AG09309 (cell line): Measurements from ENCODE around the gene APOA1.

Source experiments
- DNase-seq: peaks from one replicate; pipeline ENCODE4 v3.0.0-alpha.2; 2010; ENCODE audit warnings: low read depth
- H3K4me3 ChIP-seq: 2 replicates; pipeline ENCODE4 v1.5.1; 2011; ENCODE audit warnings: mild to moderate bottlenecking, low read depth, low read length, moderate library complexity; ENCODE audit not compliant: control insufficient read depth
- CTCF ChIP-seq: IDR thresholded peaks from 2 replicates; pipeline ENCODE4 v1.5.1; 2011; ENCODE audit warnings: mild to moderate bottlenecking, low read depth, low read length, inconsistent platforms; ENCODE audit not compliant: insufficient read depth, control insufficient read depth; ENCODE audit errors: missing control alignments

APOA1 gene

GRCh38 chr11:116791813-116792143 lies 45.6 kb downstream of the APOA1 start, which contains the start of gene APOA5:
Gene APOA5 (minus strand): TSS chr11:116791879. CDS start chr11:116791860, 19 bp downstream.
- DNase-seq, result no peak
- H3K4me3 ChIP-seq, result no peak within 1 kb of the TSS
- TF ChIP-seq CTCF, result no peak

- peak; percentile 94 for TF ChIP-seq CTCF
- DNase-seq, result no peak
- H3K4me3 ChIP-seq, result no peak overlapping the region
Measured at GRCh38 chr11:116791002-116791812, 46.2 kb downstream of the APOA1 start.

GRCh38 chr11:116790167-116791001 lies 47.0 kb downstream of the APOA1 start:
- TF ChIP-seq CTCF, result no peak
- no peak overlapping the region for H3K4me3 ChIP-seq
- no peak for DNase-seq

GRCh38 chr11:116788975-116789374 lies 48.4 kb downstream of the APOA1 start:
- no peak for DNase-seq
- H3K4me3 ChIP-seq, result no peak overlapping the region
- no peak for TF ChIP-seq CTCF

- peak overlapping the region; percentile 56 for H3K4me3 ChIP-seq
- no peak for TF ChIP-seq CTCF
- no peak for DNase-seq
Measured at GRCh38 chr11:116788534-116788933, 48.9 kb downstream of the APOA1 start.

GRCh38 chr11:116787786-116788486 lies 49.5 kb downstream of the APOA1 start, which contains the start of gene ZPR1:
Gene ZPR1 (minus strand): TSS chr11:116788023. CDS start chr11:116787990, 33 bp downstream.
- DNase-seq, result no peak
- TF ChIP-seq CTCF, result no peak
- peak within 1 kb of the TSS; percentile 56 for H3K4me3 ChIP-seq
